ENCODE data around the gene ABCC10. TPM values are rescaled to one million over a fixed set of nuclear protein-coding genes. Genes with fewer than 3 reads are reported as not detected.
"Not testable (repeated sequence)": the region's sequence is repeated elsewhere in the genome, so short reads cannot be mapped to it uniquely, and the experiment has no call there.

ABCC10 gene
- total RNA-seq, 1 donor from 2014 or later: 40.5 TPM

GRCh38 chr6:43454290-43454695, 27.0 kb downstream of the ABCC10 start:
- no peak for DNase-seq (ENCODE audit: low spot score)
- H3K36me3 Mint-ChIP-seq (ENCODE audit: low read depth): peaks cover 10% of the 10 kb centered on the region
- H3K27me3 Mint-ChIP-seq (ENCODE audit: insufficient read depth): peaks cover 24% of the 10 kb centered on the region
- peak overlapping the region; percentile 34 for H3K27ac Mint-ChIP-seq
- peak overlapping the region; percentile 74 for H3K4me3 Mint-ChIP-seq
- no peaks in the 10 kb centered on the region for H3K9me3 Mint-ChIP-seq
- H3K4me1 Mint-ChIP-seq (ENCODE audit: low read depth): peaks cover 7% of the 10 kb centered on the region
- intact Hi-C loops (cut with micrococcal nuclease): loop anchor here (2.0 to 10.0 kb wide), 2 partner anchors 71 to 621 kb away; no protein-coding TSS in a partner anchor

GRCh38 chr6:43454696-43455530, 27.6 kb downstream of the ABCC10 start:
- DNase-seq (ENCODE audit: low spot score): peak; percentile 60
- Mint-ChIP-seq H3K9me3 (no peaks in the 10 kb centered on the region), H3K36me3 (ENCODE audit: low read depth) (peaks cover 8% of the 10 kb centered on the region), H3K27ac (peak overlapping the region; percentile 34), H3K4me1 (ENCODE audit: low read depth) (peaks cover 11% of the 10 kb centered on the region), H3K4me3 (peak overlapping the region; percentile 74), H3K27me3 (ENCODE audit: insufficient read depth) (peaks cover 30% of the 10 kb centered on the region)
- intact Hi-C loops (cut with micrococcal nuclease): loop anchor here (1.0 to 10.0 kb wide), 5 partner anchors 22 to 620 kb away; partner anchors contain the start of genes ABCC10 and TJAP1

GRCh38 chr6:43455531-43456428, 28.4 kb downstream of the ABCC10 start, which contains the start of gene DLK2:
Gene DLK2, minus strand, starts transcription at chr6:43455548. Its CDS starts 723 bp downstream, at chr6:43454825.
- peaks cover 8% of the 10 kb centered on the region for H3K36me3 Mint-ChIP-seq (ENCODE audit: low read depth)

DNA sequence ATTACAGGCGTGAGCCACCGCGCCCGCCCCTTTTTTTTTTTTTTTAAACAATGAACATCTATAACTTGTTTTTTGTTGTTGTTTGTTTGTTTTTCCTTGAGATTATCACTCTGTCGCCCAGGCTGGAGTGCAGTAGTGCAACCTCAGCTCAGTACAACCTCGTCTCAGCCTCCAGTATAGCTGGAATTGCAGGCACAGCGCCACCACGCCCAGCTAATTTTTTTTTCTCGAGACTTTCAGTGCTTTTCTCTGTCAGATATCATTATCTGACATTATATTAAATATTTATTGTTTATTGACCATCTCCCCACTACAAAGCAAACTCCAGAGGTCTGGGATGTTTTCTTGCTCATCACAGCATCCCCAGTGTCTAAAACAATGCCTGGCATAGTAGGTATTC, 30.3 kb downstream of the ABCC10 start:
- H3K9me3 Mint-ChIP-seq: no peaks in the 10 kb centered on the region
- peaks cover 13% of the 10 kb centered on the region for H3K4me1 Mint-ChIP-seq (ENCODE audit: low read depth)
- H3K27me3 Mint-ChIP-seq (ENCODE audit: insufficient read depth): peaks cover 49% of the 10 kb centered on the region
- peaks cover 8% of the 10 kb centered on the region for H3K36me3 Mint-ChIP-seq (ENCODE audit: low read depth)
- intact Hi-C loops (cut with micrococcal nuclease): loop anchor here (10.0 kb wide), 1 partner anchor 617 kb away; no protein-coding TSS in a partner anchor
- no peak overlapping the region for H3K27ac Mint-ChIP-seq
- no peak for DNase-seq (ENCODE audit: low spot score)
- H3K4me3 Mint-ChIP-seq: no peak overlapping the region

More at GRCh38 chr6:43455531-43456428, 28.4 kb downstream of the ABCC10 start, which contains the start of gene DLK2:
- no peaks in the 10 kb centered on the region for H3K9me3 Mint-ChIP-seq
- intact Hi-C loops (cut with micrococcal nuclease): loop anchor here (1.0 to 10.0 kb wide), 5 partner anchors 22 to 619 kb away; partner anchors contain the start of genes ABCC10 and TJAP1
- H3K4me1 Mint-ChIP-seq (ENCODE audit: low read depth): peaks cover 13% of the 10 kb centered on the region
- peak; percentile 21 for DNase-seq (ENCODE audit: low spot score)
- peaks cover 35% of the 10 kb centered on the region for H3K27me3 Mint-ChIP-seq (ENCODE audit: insufficient read depth)
- H3K4me3 Mint-ChIP-seq: peak within 1 kb of the TSS; percentile 81
- peak within 1 kb of the TSS; percentile 34 for H3K27ac Mint-ChIP-seq

DNA sequence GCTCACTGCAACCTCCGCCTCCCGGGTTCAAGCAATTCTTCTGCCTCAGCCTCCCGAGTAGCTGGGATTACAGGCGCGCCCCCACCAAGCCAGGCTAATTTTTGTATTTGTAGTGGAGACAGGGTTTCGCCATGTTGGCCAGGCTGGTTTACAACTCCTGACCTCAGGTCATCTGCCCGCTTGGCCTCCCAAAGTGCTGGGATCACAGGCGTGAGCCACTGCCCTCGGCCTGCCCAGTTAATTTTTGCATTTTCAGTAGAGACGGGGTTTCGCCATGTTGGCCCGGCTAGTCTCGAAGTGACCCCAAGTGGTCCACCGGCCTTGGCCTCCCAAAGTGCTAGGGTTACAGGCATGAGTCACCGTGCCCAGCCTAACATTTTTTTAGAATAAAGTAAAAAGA, 30.8 kb downstream of the ABCC10 start:
- Mint-ChIP-seq H3K4me1 (ENCODE audit: low read depth) (peaks cover 13% of the 10 kb centered on the region), H3K27me3 (ENCODE audit: insufficient read depth) (peaks cover 51% of the 10 kb centered on the region)
- not testable (repeated sequence) for DNase-seq (ENCODE audit: low spot score); H3K9me3 Mint-ChIP-seq; H3K27ac Mint-ChIP-seq; H3K4me3 Mint-ChIP-seq; H3K36me3 Mint-ChIP-seq (ENCODE audit: low read depth)
- intact Hi-C loops (cut with micrococcal nuclease): loop anchor here (10.0 kb wide), 1 partner anchor 617 kb away; no protein-coding TSS in a partner anchor

- H3K36me3 Mint-ChIP-seq (ENCODE audit: low read depth): peaks cover 4% of the 10 kb centered on the region
- H3K4me3 Mint-ChIP-seq: no peak overlapping the region
- DNase-seq (ENCODE audit: low spot score): no peak
- H3K4me1 Mint-ChIP-seq (ENCODE audit: low read depth): peaks cover 13% of the 10 kb centered on the region
- no peaks in the 10 kb centered on the region for H3K9me3 Mint-ChIP-seq
- no peak overlapping the region for H3K27ac Mint-ChIP-seq
- intact Hi-C loops (cut with micrococcal nuclease): loop anchor here (10.0 kb wide), 1 partner anchor 615 kb away; no protein-coding TSS in a partner anchor
- H3K27me3 Mint-ChIP-seq (ENCODE audit: insufficient read depth): peaks cover 51% of the 10 kb centered on the region
These were observed 32.2 kb downstream of the ABCC10 start for GRCh38 chr6:43459535-43459934.

- Mint-ChIP-seq H3K27ac (no peak overlapping the region), H3K27me3 (ENCODE audit: insufficient read depth) (peaks cover 50% of the 10 kb centered on the region), H3K36me3 (ENCODE audit: low read depth) (peaks cover 4% of the 10 kb centered on the region), H3K9me3 (no peaks in the 10 kb centered on the region), H3K4me1 (ENCODE audit: low read depth) (peaks cover 13% of the 10 kb centered on the region), H3K4me3 (no peak overlapping the region)
- no peak for DNase-seq (ENCODE audit: low spot score)
- intact Hi-C loops (cut with micrococcal nuclease): no loop called here
These were observed 32.7 kb downstream of the ABCC10 start for GRCh38 chr6:43460032-43460431.

- H3K4me3 Mint-ChIP-seq: no peak overlapping the region
- no peak for DNase-seq (ENCODE audit: low spot score)
- H3K27ac Mint-ChIP-seq: no peak overlapping the region
- no peaks in the 10 kb centered on the region for H3K9me3 Mint-ChIP-seq
- no peaks in the 10 kb centered on the region for H3K36me3 Mint-ChIP-seq (ENCODE audit: low read depth)
- H3K4me1 Mint-ChIP-seq (ENCODE audit: low read depth): peaks cover 6% of the 10 kb centered on the region
- intact Hi-C loops (cut with micrococcal nuclease): no loop called here
- H3K27me3 Mint-ChIP-seq (ENCODE audit: insufficient read depth): peaks cover 41% of the 10 kb centered on the region
These were observed 34.6 kb downstream of the ABCC10 start for GRCh38 chr6:43461936-43462335.

GRCh38 chr6:43464337-43464736, 37.0 kb downstream of the ABCC10 start:
- no peaks in the 10 kb centered on the region for H3K36me3 Mint-ChIP-seq (ENCODE audit: low read depth)
- H3K27me3 Mint-ChIP-seq (ENCODE audit: insufficient read depth): peaks cover 39% of the 10 kb centered on the region
- no peaks in the 10 kb centered on the region for H3K9me3 Mint-ChIP-seq
- intact Hi-C loops (cut with micrococcal nuclease): no loop called here
- peaks cover 6% of the 10 kb centered on the region for H3K4me1 Mint-ChIP-seq (ENCODE audit: low read depth)
- no peak overlapping the region for H3K27ac Mint-ChIP-seq
- H3K4me3 Mint-ChIP-seq: no peak overlapping the region
- DNase-seq (ENCODE audit: low spot score): no peak

DNA sequence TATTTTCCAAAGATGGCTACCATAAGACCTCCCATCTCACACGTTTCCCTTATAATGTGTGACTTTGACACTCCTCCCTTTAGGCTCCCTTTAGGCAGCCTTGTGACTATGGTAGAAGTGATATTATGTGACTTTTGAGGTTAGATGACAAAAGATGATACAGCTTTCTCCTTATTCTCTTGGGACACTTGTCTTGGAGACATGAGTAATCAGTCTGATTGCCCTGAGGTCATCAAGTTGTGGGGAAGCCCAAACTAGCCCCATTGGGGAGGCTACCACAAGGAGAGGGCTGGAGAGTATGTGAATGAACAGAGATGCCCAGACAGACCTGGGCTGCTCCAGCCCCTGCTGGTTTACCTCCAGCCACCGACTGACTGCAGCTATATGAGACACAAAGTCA, 38.6 kb downstream of the ABCC10 start:
- Mint-ChIP-seq H3K36me3 (ENCODE audit: low read depth) (no peaks in the 10 kb centered on the region), H3K9me3 (no peaks in the 10 kb centered on the region), H3K4me3 (no peak overlapping the region), H3K27ac (no peak overlapping the region), H3K4me1 (ENCODE audit: low read depth) (no peaks in the 10 kb centered on the region), H3K27me3 (ENCODE audit: insufficient read depth) (peaks cover 28% of the 10 kb centered on the region)
- intact Hi-C loops (cut with micrococcal nuclease): no loop called here
- no peak for DNase-seq (ENCODE audit: low spot score)

- DNase-seq (ENCODE audit: low spot score); H3K27ac Mint-ChIP-seq; H3K9me3 Mint-ChIP-seq; H3K4me1 Mint-ChIP-seq (ENCODE audit: low read depth); intact Hi-C loops (cut with micrococcal nuclease); H3K36me3 Mint-ChIP-seq (ENCODE audit: low read depth); H3K4me3 Mint-ChIP-seq: not testable (repeated sequence)
- H3K27me3 Mint-ChIP-seq (ENCODE audit: insufficient read depth): peaks cover 23% of the 10 kb centered on the region
These were observed 39.9 kb downstream of the ABCC10 start for GRCh38 chr6:43467265-43467664.

DNA sequence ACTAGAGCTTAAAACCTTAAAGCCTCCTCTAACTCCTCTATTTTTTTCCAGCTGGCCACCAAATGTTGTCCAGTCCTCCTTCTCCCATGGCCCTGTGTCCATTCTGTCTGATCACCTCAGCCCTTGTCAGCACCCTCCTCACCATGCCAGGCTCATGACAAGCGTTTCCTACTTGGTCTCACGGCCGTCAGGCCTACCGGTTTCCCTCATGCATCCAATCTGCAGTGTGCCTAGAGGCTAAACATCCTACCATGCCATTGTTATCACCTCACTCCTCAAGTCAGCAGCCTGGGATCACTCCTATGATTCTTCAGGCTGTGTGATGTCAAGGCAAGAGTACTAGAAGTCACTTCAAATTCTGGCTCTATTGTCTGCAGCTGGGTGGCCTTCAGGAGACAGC, 40.4 kb downstream of the ABCC10 start:
- H3K4me1 Mint-ChIP-seq (ENCODE audit: low read depth): no peaks in the 10 kb centered on the region
- H3K27ac Mint-ChIP-seq: no peak overlapping the region
- peaks cover 19% of the 10 kb centered on the region for H3K27me3 Mint-ChIP-seq (ENCODE audit: insufficient read depth)
- H3K36me3 Mint-ChIP-seq (ENCODE audit: low read depth): no peaks in the 10 kb centered on the region
- no peak for DNase-seq (ENCODE audit: low spot score)
- H3K4me3 Mint-ChIP-seq: no peak overlapping the region
- intact Hi-C loops (cut with micrococcal nuclease): no loop called here
- H3K9me3 Mint-ChIP-seq: no peaks in the 10 kb centered on the region

Measured in activated T-helper 1 cell treated with anti-CD3 and anti-CD28 coated beads, Interleukin-12 subunit alpha, Interleukin-12 subunit beta, Interleukin-2, Interleukin-4 antibody, amounts not matched to agents 30 ng/mL and 10 ng/mL and 1 ng/mL, durations not matched to agents 14 hours and 24 hours and 36 hours (primary cell).